SK-N-SH treated with all-trans-retinoic acid at 6 μM for 48 hours (cell line): ENCODE results near the gene ZNF791.
"Not testable (repeated sequence)": the region's sequence is repeated elsewhere in the genome, so short reads cannot be mapped to it uniquely, and the experiment has no call there.

ENCODE experiments used
- ATAC-seq: fragments of 200-7000 bp; cut with Tn5 transposase; 3 replicates; pipeline ENCODE4 v1.9.1; 2020; ENCODE audit warnings: mild to moderate bottlenecking, moderate library complexity
- ARNTL ChIP-seq: fragments of 450-650 bp; formaldehyde crosslinking; IDR thresholded peaks from 2 replicates; pipeline ENCODE4 v1.5.0; 2020; ENCODE audit warnings: low read depth, mild to moderate bottlenecking, moderate library complexity, borderline replicate concordance
- CREB5 ChIP-seq: fragments of 250-450 bp; sonication (Bioruptor Pico); IDR thresholded peaks from 2 replicates; pipeline ENCODE4 v1.5.1; 2020; ENCODE audit warnings: low read depth, mild to moderate bottlenecking, moderate library complexity
- CSDC2 ChIP-seq: fragments of 250-450 bp; sonication (Bioruptor Pico); IDR thresholded peaks from 2 replicates; pipeline ENCODE4 v1.5.0; 2020; ENCODE audit warnings: mild to moderate bottlenecking, moderate library complexity
- CSRNP3 ChIP-seq: fragments of 250-450 bp; sonication (Bioruptor Pico); IDR thresholded peaks from 2 replicates; pipeline ENCODE4 v1.5.1; 2021; ENCODE audit warnings: mild to moderate bottlenecking, moderate library complexity
- ESRRG ChIP-seq: fragments of 250-450 bp; sonication (Bioruptor Pico); IDR thresholded peaks from 2 replicates; pipeline ENCODE4 v1.6.1; 2021; ENCODE audit warnings: mild to moderate bottlenecking
- GLIS3 ChIP-seq: fragments of 250-450 bp; sonication (Bioruptor Pico); IDR thresholded peaks from 2 replicates; pipeline ENCODE4 v1.5.0; 2020; ENCODE audit warnings: mild to moderate bottlenecking, moderate library complexity
- ISL1 ChIP-seq: fragments of 250-450 bp; sonication (Bioruptor Pico); IDR thresholded peaks from 2 replicates; pipeline ENCODE4 v2.1.2; 2022; ENCODE audit warnings: mild to moderate bottlenecking, moderate library complexity
- OSR1 ChIP-seq: fragments of 250-450 bp; sonication (Bioruptor Pico); IDR thresholded peaks from 2 replicates; pipeline ENCODE4 v1.8.0; 2022; ENCODE audit warnings: moderate library complexity, mild to moderate bottlenecking, inconsistent platforms
- PATZ1 ChIP-seq: fragments of 250-450 bp; sonication (Bioruptor Pico); IDR thresholded peaks from 2 replicates; pipeline ENCODE4 v1.8.0; 2020; ENCODE audit warnings: mild to moderate bottlenecking, moderate library complexity, borderline replicate concordance
- POU6F1 ChIP-seq: fragments of 250-450 bp; sonication (Bioruptor Pico); IDR thresholded peaks from 2 replicates; pipeline ENCODE4 v1.8.0; 2021; ENCODE audit warnings: low read depth, mild to moderate bottlenecking, moderate library complexity, borderline replicate concordance
- PPARA ChIP-seq: fragments of 250-450 bp; sonication (Bioruptor Pico); IDR thresholded peaks from 2 replicates; pipeline ENCODE4 v1.5.0; 2020; ENCODE audit warnings: mild to moderate bottlenecking, borderline replicate concordance
- RARB ChIP-seq: fragments of 250-450 bp; sonication (Bioruptor Pico); IDR thresholded peaks from 2 replicates; pipeline ENCODE4 v1.8.0; 2021; ENCODE audit warnings: mild to moderate bottlenecking, moderate library complexity
- SNAI2 ChIP-seq: fragments of 250-450 bp; sonication (Bioruptor Pico); IDR thresholded peaks from 2 replicates; pipeline ENCODE4 v1.5.0; 2020; ENCODE audit warnings: mild to moderate bottlenecking, moderate library complexity
- TCF4 ChIP-seq: fragments of 250-450 bp; sonication (Bioruptor Pico); IDR thresholded peaks from 2 replicates; pipeline ENCODE4 v1.8.0; 2021; ENCODE audit warnings: mild to moderate bottlenecking, moderate library complexity, borderline replicate concordance
- TOX ChIP-seq: fragments of 250-450 bp; sonication (Bioruptor Pico); IDR thresholded peaks from 2 replicates; pipeline ENCODE4 v1.8.0; 2021; ENCODE audit warnings: mild to moderate bottlenecking, moderate library complexity, borderline replicate concordance
- TSHZ2 ChIP-seq: fragments of 250-450 bp; sonication (Bioruptor Pico); IDR thresholded peaks from 2 replicates; pipeline ENCODE4 v1.5.0; 2020; ENCODE audit warnings: mild to moderate bottlenecking, moderate library complexity
- ZC3H10 ChIP-seq: fragments of 250-450 bp; sonication (Bioruptor Pico); IDR thresholded peaks from 2 replicates; pipeline ENCODE4 v1.5.1; 2021; ENCODE audit warnings: mild to moderate bottlenecking, moderate library complexity
- ZFP3 ChIP-seq: fragments of 250-450 bp; sonication (Bioruptor Pico); IDR thresholded peaks from 2 replicates; pipeline ENCODE4 v1.5.0; 2020; ENCODE audit warnings: mild to moderate bottlenecking, moderate library complexity
- ZFP30 ChIP-seq: fragments of 450-650 bp; formaldehyde crosslinking; IDR thresholded peaks from 2 replicates; pipeline ENCODE4 v1.5.0; 2022; ENCODE audit warnings: mild to moderate bottlenecking, moderate library complexity
- ZNF565 ChIP-seq: fragments of 450-650 bp; formaldehyde crosslinking; conservative IDR thresholded peaks from 2 replicates; pipeline ENCODE4 v1.5.0; 2020; ENCODE audit warnings: low read depth, mild to moderate bottlenecking, moderate library complexity
- ZNF70 ChIP-seq: fragments of 450-650 bp; formaldehyde crosslinking; IDR thresholded peaks from 2 replicates; pipeline ENCODE4 v1.5.0; 2020; ENCODE audit warnings: mild to moderate bottlenecking, moderate library complexity

The ZNF791 gene

GRCh38 chr19:12617646-12618045 is 6.9 kb downstream of the ZNF791 start:
- ATAC-seq: no peak
- TF ChIP-seq OSR1 (CRISPR knock-in tag) (no peak), TOX (CRISPR knock-in tag) (no peak), TCF4 (CRISPR knock-in tag) (no peak), TSHZ2 (CRISPR knock-in tag) (no peak)

- not testable (repeated sequence) for ATAC-seq
Measured at GRCh38 chr19:12621253-12622024, 10.7 kb downstream of the ZNF791 start.

- ATAC-seq: no peak
- no peak for TF ChIP-seq ISL1 (CRISPR knock-in tag)
- no peak for TF ChIP-seq CSDC2
- no peak for TF ChIP-seq ZFP3 (CRISPR knock-in tag)
- no peak for TF ChIP-seq GLIS3 (CRISPR knock-in tag)
- no peak for TF ChIP-seq ZC3H10 (CRISPR knock-in tag)
- no peak for TF ChIP-seq ZNF565
- no peak for TF ChIP-seq POU6F1 (CRISPR knock-in tag)
- TF ChIP-seq CSRNP3 (CRISPR knock-in tag): no peak
- TF ChIP-seq TCF4 (CRISPR knock-in tag): no peak
- no peak for TF ChIP-seq ZFP30
- TF ChIP-seq CREB5: no peak
- TF ChIP-seq RARB (CRISPR knock-in tag): no peak
- TF ChIP-seq ESRRG (CRISPR knock-in tag): no peak
- no peak for TF ChIP-seq PPARA (CRISPR knock-in tag)
- no peak for TF ChIP-seq ARNTL (CRISPR knock-in tag)
- no peak for TF ChIP-seq TOX (CRISPR knock-in tag)
- no peak for TF ChIP-seq ZNF70 (CRISPR knock-in tag)
- TF ChIP-seq PATZ1 (CRISPR knock-in tag): no peak
- TF ChIP-seq SNAI2 (CRISPR knock-in tag): no peak
Measured at GRCh38 chr19:12623361-12624031, 12.8 kb downstream of the ZNF791 start.
